Middle frontal gyrus (tissue), 1 donor: ENCODE measurements around the gene NSUN3.
A peak's percentile ranks its signal among the peaks of the same experiment; 100 is the strongest.
"Not testable (repeated sequence)": the region's sequence is repeated elsewhere in the genome, so short reads cannot be mapped to it uniquely, and the experiment has no call there.

Source experiments
- DNase-seq: peaks from one replicate; pipeline ENCODE4 v3.0.0-alpha.2; 2015; ENCODE audit warnings: low spot score; ENCODE audit errors: extremely low spot score

NSUN3 gene

GRCh38 chr3:94062513-94063404, at the start of gene NSUN3, which contains the start of gene DHFR2:
NSUN3 (plus strand) TSS chr3:94063061; CDS start chr3:94063127, 66 bp downstream.
DHFR2 (minus strand) TSS chr3:94062916; CDS start chr3:94061511, 1,405 bp downstream.
- peak; percentile 89 for DNase-seq

GRCh38 chr3:94015025-94015424, 47.8 kb upstream of the NSUN3 start:
- DNase-seq, result no peak

GRCh38 chr3:94019659-94020058, 43.2 kb upstream of the NSUN3 start:
- no peak for DNase-seq

DNA sequence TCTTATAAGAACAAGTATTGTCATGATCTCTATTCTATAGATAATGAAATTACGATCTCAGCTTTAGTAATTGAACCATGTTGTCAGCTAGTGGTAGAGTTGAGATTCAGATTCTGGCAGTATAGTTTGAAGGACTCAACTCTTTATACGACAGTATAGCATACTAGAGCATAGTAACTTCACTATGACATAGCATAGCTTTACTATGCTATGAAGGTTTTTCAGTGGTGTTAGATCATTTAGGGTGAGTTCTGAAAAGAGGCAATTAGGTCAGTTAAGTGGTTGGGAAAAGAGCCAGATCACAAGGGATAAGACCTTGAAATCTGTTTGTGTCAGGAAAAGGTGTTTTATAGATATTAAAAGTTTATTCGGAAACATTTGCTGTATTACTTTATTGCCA, 42.6 kb upstream of the NSUN3 start:
- DNase-seq, result no peak

DNA sequence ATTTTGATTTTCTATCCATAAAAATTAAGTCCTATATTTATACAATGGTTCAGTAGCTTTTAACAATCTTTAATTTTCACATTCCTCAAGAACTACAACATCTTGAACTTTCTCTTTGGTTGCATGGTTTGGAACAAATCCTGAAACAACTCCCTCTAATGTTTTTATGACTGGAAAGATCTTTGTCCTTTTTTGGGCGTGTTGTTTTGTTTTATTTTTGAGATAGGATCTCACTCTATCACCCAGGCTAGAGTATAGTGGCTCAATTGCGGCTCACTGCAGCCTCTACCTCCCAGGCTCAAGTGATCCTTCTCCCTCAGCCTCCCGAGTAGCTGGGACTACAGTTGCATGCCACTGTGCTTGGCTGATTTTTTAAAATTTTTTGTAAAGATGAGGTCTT, 38.5 kb upstream of the NSUN3 start:
- DNase-seq, result no peak

GRCh38 chr3:94026623-94027022, 36.2 kb upstream of the NSUN3 start:
- no peak for DNase-seq

DNA sequence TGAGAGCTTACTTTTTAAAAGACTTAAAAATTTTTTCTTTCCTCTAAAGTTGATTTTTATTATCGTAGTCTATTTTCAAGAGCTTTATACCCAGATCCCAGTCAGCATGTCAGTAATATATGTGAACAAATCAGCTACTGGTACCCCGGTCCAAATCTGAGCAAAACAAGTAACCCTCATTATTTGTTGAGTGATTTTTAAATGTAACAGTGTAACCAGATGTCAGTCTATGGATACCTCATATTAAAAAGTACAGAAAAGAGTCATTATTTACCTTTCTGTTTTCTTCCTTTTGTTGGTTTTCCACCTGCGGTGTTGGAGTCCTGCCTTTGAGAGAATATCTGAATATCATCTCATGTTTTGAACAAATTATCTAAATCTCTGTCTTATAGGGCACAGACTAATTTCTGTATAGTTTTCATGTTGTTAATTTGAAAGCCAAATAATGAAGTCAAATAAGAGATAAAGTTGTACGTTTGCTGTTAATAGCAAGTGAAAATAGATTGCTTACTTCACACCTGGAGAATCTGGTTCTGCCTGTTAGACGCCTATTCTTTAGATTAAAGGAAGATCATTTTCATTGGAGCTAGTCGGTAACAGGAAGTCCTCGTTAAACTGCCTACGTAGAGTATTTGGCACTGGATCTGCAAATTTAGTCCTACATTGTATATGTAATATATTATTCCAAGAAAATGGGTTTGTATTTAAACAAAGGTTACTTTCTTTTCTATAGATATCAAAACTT, 34.6 kb upstream of the NSUN3 start, which contains the start of gene STX19:
STX19 (minus strand) TSS at position 505 of the 745 bp plus-strand sequence. CDS start 13,328 bp downstream, outside the sequence.
- no peak for DNase-seq

- no peak for DNase-seq
Observed at GRCh38 chr3:94036909-94037507, 25.9 kb upstream of the NSUN3 start.

- no peak for DNase-seq
Observed at GRCh38 chr3:94043285-94043684, 19.6 kb upstream of the NSUN3 start.

- not testable (repeated sequence) for DNase-seq
Observed at GRCh38 chr3:94044100-94044936, 18.5 kb upstream of the NSUN3 start.

- DNase-seq, result no peak
Observed at GRCh38 chr3:94046533-94046932, 16.3 kb upstream of the NSUN3 start.

- DNase-seq, result no peak
Observed at GRCh38 chr3:94049267-94049666, 13.6 kb upstream of the NSUN3 start.

GRCh38 chr3:94050546-94050945, 12.3 kb upstream of the NSUN3 start:
- no peak for DNase-seq

DNA sequence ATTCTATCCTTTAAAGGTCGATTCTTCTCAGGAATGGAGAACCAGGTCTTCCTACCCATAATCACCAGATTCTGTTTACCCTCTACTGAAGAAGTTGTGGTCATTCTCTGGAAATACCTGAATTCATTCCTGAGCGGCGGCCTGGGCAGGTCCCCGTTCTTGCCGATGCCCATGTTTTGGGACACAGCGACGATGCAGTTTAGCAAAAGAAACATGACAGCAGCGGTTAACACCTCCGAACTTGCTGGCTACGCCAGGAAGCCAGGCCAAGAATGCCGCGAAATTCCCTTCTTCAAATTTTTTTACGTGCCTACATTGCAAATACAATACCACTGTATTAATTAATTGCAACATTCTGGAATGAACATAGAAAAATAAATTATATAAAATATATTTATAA, 1.6 kb upstream of the NSUN3 start:
- DNase-seq, result no peak

DNA sequence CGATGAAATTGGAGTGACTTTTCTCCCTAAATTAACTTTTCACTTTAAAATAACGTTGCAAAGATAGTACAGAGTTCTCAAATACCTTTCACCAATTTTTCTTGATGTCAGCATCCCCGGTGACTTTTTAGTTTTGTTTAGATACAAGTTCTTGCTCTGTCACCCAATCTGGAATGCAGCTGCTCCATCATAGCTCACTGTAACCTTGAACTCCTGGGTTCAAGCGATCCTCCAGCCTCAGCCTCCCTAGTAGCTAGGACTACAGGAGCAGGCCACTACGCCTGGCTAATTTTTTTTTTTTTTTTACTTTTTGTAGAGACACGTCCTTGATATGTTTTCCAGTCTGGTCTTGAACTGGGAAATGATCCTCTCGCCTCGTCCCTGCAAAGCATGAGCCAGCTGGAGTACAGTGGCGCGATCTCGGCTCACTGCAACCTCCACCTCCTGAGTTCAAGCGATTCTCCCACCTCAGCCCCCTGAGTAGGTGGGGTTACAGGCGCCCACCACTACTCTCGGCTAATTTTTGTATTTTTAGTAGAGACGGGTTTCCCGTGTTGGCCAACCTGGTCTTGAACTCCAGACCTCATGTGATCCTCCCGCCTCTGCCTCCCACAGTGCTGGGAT, 747 bp downstream of the NSUN3 start:
- no peak for DNase-seq

DNA sequence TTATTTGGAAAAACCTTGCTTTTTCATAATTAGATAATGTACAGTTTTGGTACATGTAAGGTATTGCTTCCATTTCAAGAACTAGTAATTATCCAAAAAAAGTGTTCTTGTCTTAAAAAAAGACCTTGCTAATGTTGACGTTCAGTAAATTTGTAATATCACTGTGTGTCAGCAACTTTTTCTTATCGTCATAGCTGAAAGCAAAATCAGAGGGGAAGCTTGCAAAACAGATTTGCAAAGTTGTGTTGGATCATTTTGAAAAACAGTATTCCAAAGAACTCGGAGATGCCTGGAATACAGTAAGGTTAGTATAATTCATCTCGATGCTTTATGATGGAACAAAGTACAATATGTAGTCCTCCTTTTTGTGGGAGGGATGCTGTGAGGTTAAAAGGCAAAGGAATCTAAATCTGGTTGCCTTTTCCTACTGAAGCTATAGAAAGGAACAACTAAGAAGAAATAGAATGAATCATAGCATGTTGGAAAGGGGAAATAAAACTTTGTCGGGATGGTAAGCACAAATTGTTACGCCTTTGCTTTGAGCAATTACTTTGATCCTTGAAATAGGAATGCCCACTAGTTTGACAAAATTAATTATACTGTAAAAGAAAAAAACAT, 1.5 kb downstream of the NSUN3 start:
- no peak for DNase-seq

- DNase-seq, result no peak
Observed at GRCh38 chr3:94065122-94065521, 2.3 kb downstream of the NSUN3 start.

DNA sequence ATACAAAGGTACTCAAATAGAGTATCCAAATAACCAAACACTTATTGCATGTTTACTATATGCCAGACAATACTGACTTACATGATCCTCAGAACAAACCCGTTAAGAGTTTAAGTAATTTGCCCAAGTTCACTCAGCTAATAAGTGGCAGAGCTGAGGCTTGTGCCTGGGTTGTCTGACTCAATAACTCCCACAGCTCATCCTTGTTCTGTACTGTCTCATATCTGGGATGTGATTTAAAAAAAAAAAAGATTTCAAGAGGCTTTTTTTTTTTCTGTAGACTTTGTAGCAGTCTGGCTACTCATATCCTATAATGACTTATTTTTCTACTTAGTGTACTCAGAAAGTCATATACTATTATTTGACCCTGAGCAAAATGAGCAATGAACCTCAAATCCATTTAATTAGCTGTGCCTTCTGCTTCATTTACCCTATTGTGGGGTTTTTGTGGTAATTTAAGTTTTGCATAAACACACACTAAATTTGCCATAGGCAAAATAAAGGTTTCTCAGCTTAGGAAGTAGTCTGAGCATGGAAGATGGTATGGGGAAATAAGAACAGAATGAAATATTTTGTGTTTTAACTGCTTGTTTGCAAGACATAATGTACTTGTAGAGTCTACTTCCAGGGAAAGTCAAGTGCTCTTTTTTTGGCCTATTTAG, 3.1 kb downstream of the NSUN3 start:
- DNase-seq, result no peak
